ENCODE data around the gene RBM27.
"Not testable (repeated sequence)": the region's sequence is repeated elsewhere in the genome, so short reads cannot be mapped to it uniquely, and the experiment has no call there.

The RBM27 gene

GRCh38 chr5:146203011-146203871, at the start of gene RBM27:
Gene RBM27 (plus strand): TSS chr5:146203605. CDS start chr5:146203766, 161 bp downstream.
- peak; percentile 94 for DNase-seq (ENCODE audit: low read depth, low spot score)
- peak within 1 kb of the TSS; percentile 73 for H3K27ac ChIP-seq

- no peak for DNase-seq (ENCODE audit: low read depth, low spot score)
- H3K27ac ChIP-seq: no peak overlapping the region
Measured at GRCh38 chr5:146158255-146158654, 45.1 kb upstream of the RBM27 start.

GRCh38 chr5:146164382-146164781, 39.0 kb upstream of the RBM27 start:
- H3K27ac ChIP-seq: no peak overlapping the region
- no peak for DNase-seq (ENCODE audit: low read depth, low spot score)

GRCh38 chr5:146165460-146165859, 37.9 kb upstream of the RBM27 start:
- DNase-seq (ENCODE audit: low read depth, low spot score): no peak
- H3K27ac ChIP-seq: no peak overlapping the region

GRCh38 chr5:146165903-146166302, 37.5 kb upstream of the RBM27 start:
- DNase-seq (ENCODE audit: low read depth, low spot score): no peak
- no peak overlapping the region for H3K27ac ChIP-seq

- DNase-seq (ENCODE audit: low read depth, low spot score): no peak
Measured at GRCh38 chr5:146169076-146169475, 34.3 kb upstream of the RBM27 start.

GRCh38 chr5:146173049-146173448, 30.4 kb upstream of the RBM27 start:
- H3K27ac ChIP-seq; DNase-seq (ENCODE audit: low read depth, low spot score): not testable (repeated sequence)

More at GRCh38 chr5:146169076-146169475, 34.3 kb upstream of the RBM27 start:
- H3K27ac ChIP-seq: no peak overlapping the region

GRCh38 chr5:146173597-146173996, 29.8 kb upstream of the RBM27 start:
- H3K27ac ChIP-seq: no peak overlapping the region
- DNase-seq (ENCODE audit: low read depth, low spot score): no peak

- no peak for DNase-seq (ENCODE audit: low read depth, low spot score)
- no peak overlapping the region for H3K27ac ChIP-seq
Measured at GRCh38 chr5:146176805-146177204, 26.6 kb upstream of the RBM27 start.

GRCh38 chr5:146179696-146180095, 23.7 kb upstream of the RBM27 start:
- no peak for DNase-seq (ENCODE audit: low read depth, low spot score)
- H3K27ac ChIP-seq: no peak overlapping the region

GRCh38 chr5:146183403-146183802, 20.0 kb upstream of the RBM27 start:
- DNase-seq (ENCODE audit: low read depth, low spot score): not testable (repeated sequence)
- peak overlapping the region; percentile 72 for H3K27ac ChIP-seq

- H3K27ac ChIP-seq: peak overlapping the region; percentile 58
- DNase-seq (ENCODE audit: low read depth, low spot score): no peak
Measured at GRCh38 chr5:146185161-146185560, 18.2 kb upstream of the RBM27 start.

GRCh38 chr5:146188358-146188757, 15.0 kb upstream of the RBM27 start:
- DNase-seq (ENCODE audit: low read depth, low spot score): peak; percentile 31
- peak overlapping the region; percentile 36 for H3K27ac ChIP-seq

- no peak for DNase-seq (ENCODE audit: low read depth, low spot score)
Measured at GRCh38 chr5:146192571-146193043, 10.8 kb upstream of the RBM27 start.

GRCh38 chr5:146193285-146193684, 10.1 kb upstream of the RBM27 start:
- no peak for DNase-seq (ENCODE audit: low read depth, low spot score)
- H3K27ac ChIP-seq: no peak overlapping the region

More at GRCh38 chr5:146192571-146193043, 10.8 kb upstream of the RBM27 start:
- H3K27ac ChIP-seq: no peak overlapping the region

GRCh38 chr5:146194997-146195396, 8.4 kb upstream of the RBM27 start:
- DNase-seq (ENCODE audit: low read depth, low spot score); H3K27ac ChIP-seq: not testable (repeated sequence)

- DNase-seq (ENCODE audit: low read depth, low spot score): no peak
- H3K27ac ChIP-seq: no peak overlapping the region
Measured at GRCh38 chr5:146196459-146197048, 6.9 kb upstream of the RBM27 start.

- DNase-seq (ENCODE audit: low read depth, low spot score): no peak
- no peak overlapping the region for H3K27ac ChIP-seq
Measured at GRCh38 chr5:146199176-146199815, 4.1 kb upstream of the RBM27 start.

- not testable (repeated sequence) for H3K27ac ChIP-seq
Measured at GRCh38 chr5:146201795-146202194, 1.6 kb upstream of the RBM27 start.

GRCh38 chr5:146203872-146204192, 427 bp downstream of the RBM27 start:
- H3K27ac ChIP-seq: peak overlapping the region; percentile 73
- no peak for DNase-seq (ENCODE audit: low read depth, low spot score)

More at GRCh38 chr5:146201795-146202194, 1.6 kb upstream of the RBM27 start:
- not testable (repeated sequence) for DNase-seq (ENCODE audit: low read depth, low spot score)

Measured in epithelial cell of prostate (primary cell).